DOHH2 (cell line): ENCODE data around the gene KERA.

Experiments
- H3F3A ChIP-seq: fragments of 200-600 bp; sonication (generic), shearing (Covaris generic); 2 replicates; pipeline ENCODE4 v1.6.0; 2016; ENCODE audit warnings: antibody characterized with exemption, mild to moderate bottlenecking; ENCODE audit not compliant: control insufficient read depth, insufficient read depth
- H3K27ac ChIP-seq: fragments of 200-600 bp; sonication (generic); 2 replicates; pipeline ENCODE4 v1.5.1; 2014; ENCODE audit warnings: low read depth, mild to moderate bottlenecking, low read length, moderate library complexity
- H3K27me3 ChIP-seq: fragments of 200-600 bp; sonication (generic); 2 replicates; pipeline ENCODE4 v1.6.1; 2014; ENCODE audit warnings: mild to moderate bottlenecking, low read length, mixed read lengths; ENCODE audit not compliant: control insufficient read depth
- H3K36me3 ChIP-seq: fragments of 200-600 bp; sonication (generic); 2 replicates; pipeline ENCODE4 v1.6.1; 2014; ENCODE audit warnings: mild to moderate bottlenecking, low read length, moderate library complexity, mixed read lengths; ENCODE audit not compliant: control insufficient read depth
- H3K4me1 ChIP-seq: fragments of 200-600 bp; sonication (generic); 2 replicates; pipeline ENCODE4 v1.6.1; 2014; ENCODE audit warnings: mild to moderate bottlenecking, low read length, mixed read lengths; ENCODE audit not compliant: control insufficient read depth
- H3K4me2 ChIP-seq: fragments of 200-600 bp; sonication (generic); 2 replicates; pipeline ENCODE4 v1.6.0; 2014; ENCODE audit warnings: mild to moderate bottlenecking, low read length, moderate library complexity
- H3K4me3 ChIP-seq: fragments of 200-600 bp; sonication (generic); 2 replicates; pipeline ENCODE4 v1.5.1; 2014; ENCODE audit warnings: mild to moderate bottlenecking, low read length, mixed read lengths
- H3K79me2 ChIP-seq: fragments of 200-600 bp; sonication (generic); 2 replicates; pipeline ENCODE4 v1.6.1; 2014; ENCODE audit warnings: mild to moderate bottlenecking, low read length, mixed read lengths; ENCODE audit not compliant: control insufficient read depth
- H3K9me2 ChIP-seq: fragments of 200-600 bp; sonication (generic); replicated peaks from 2 replicates; pipeline ENCODE4 v1.6.1; 2014; ENCODE audit warnings: mild to moderate bottlenecking, low read length, mixed read lengths; ENCODE audit not compliant: control insufficient read depth
- H3K9me3 ChIP-seq: fragments of 200-600 bp; sonication (generic); 2 replicates; pipeline ENCODE4 v1.6.1; 2014; ENCODE audit warnings: antibody characterized with exemption, low read length, mixed read lengths; ENCODE audit not compliant: control insufficient read depth, insufficient read depth
- H4K20me1 ChIP-seq: fragments of 200-600 bp; sonication (generic); 2 replicates; pipeline ENCODE4 v1.6.0; 2014; ENCODE audit warnings: low read depth, mild to moderate bottlenecking, antibody characterized with exemption, low read length, moderate library complexity; ENCODE audit not compliant: control insufficient read depth, insufficient read depth
- CTCF ChIP-seq: fragments of 200-600 bp; sonication (generic); IDR thresholded peaks from one replicate; pipeline ENCODE4 v1.5.1; 2014; ENCODE audit warnings: antibody characterized with exemption, mild to moderate bottlenecking, low read depth, low read length; ENCODE audit not compliant: poor library complexity, severe bottlenecking
- EZH2phosphoT487 ChIP-seq: fragments of 200-600 bp; sonication (generic); IDR thresholded peaks from 2 replicates; pipeline ENCODE4 v1.6.1; 2017; ENCODE audit warnings: borderline replicate concordance, mild to moderate bottlenecking, antibody characterized with exemption, low read length, moderate library complexity, mixed read lengths

KERA gene

GRCh38 chr12:91043408-91043807, 14.4 kb downstream of the KERA start:
- no peaks in the 10 kb centered on the region for H3K9me2 ChIP-seq
- no peak overlapping the region for H3K27ac ChIP-seq
- no peaks in the 10 kb centered on the region for H4K20me1 ChIP-seq
- H3K4me1 ChIP-seq: no peaks in the 10 kb centered on the region
- H3K27me3 ChIP-seq: no peaks in the 10 kb centered on the region
- no peak overlapping the region for H3K4me3 ChIP-seq
- H3K36me3 ChIP-seq: no peaks in the 10 kb centered on the region
- H3K9me3 ChIP-seq: no peaks in the 10 kb centered on the region
- H3F3A ChIP-seq: no peaks in the 10 kb centered on the region
- TF ChIP-seq CTCF (no peak), EZH2phosphoT487 (no peak)
- no peak overlapping the region for H3K4me2 ChIP-seq
- H3K79me2 ChIP-seq: no peaks in the 10 kb centered on the region

- Histone ChIP-seq H3K4me2 (no peak overlapping the region), H3K79me2 (no peaks in the 10 kb centered on the region), H3K27me3 (0 out of 2 replicates have a peak, but pooled peaks cover 3% of the 10 kb centered on the region), H3K4me3 (no peak overlapping the region), H3K9me3 (no peaks in the 10 kb centered on the region), H4K20me1 (no peaks in the 10 kb centered on the region), H3K4me1 (no peaks in the 10 kb centered on the region), H3K9me2 (no peaks in the 10 kb centered on the region), H3F3A (no peaks in the 10 kb centered on the region), H3K36me3 (no peaks in the 10 kb centered on the region), H3K27ac (no peak overlapping the region)
- TF ChIP-seq CTCF (no peak), EZH2phosphoT487 (no peak)
Measured at GRCh38 chr12:91040096-91040755, 17.6 kb downstream of the KERA start.

- no peak overlapping the region for H3K27ac ChIP-seq
- H3K4me1 ChIP-seq: no peaks in the 10 kb centered on the region
- H4K20me1 ChIP-seq: no peaks in the 10 kb centered on the region
- H3F3A ChIP-seq: no peaks in the 10 kb centered on the region
- no peaks in the 10 kb centered on the region for H3K9me2 ChIP-seq
- H3K9me3 ChIP-seq: no peaks in the 10 kb centered on the region
- H3K36me3 ChIP-seq: no peaks in the 10 kb centered on the region
- 0 out of 2 replicates have a peak, but pooled peaks cover 3% of the 10 kb centered on the region for H3K27me3 ChIP-seq
- TF ChIP-seq EZH2phosphoT487 (no peak), CTCF (no peak)
- no peaks in the 10 kb centered on the region for H3K79me2 ChIP-seq
- no peak overlapping the region for H3K4me3 ChIP-seq
- no peak overlapping the region for H3K4me2 ChIP-seq
Measured at GRCh38 chr12:91037276-91037675, 20.5 kb downstream of the KERA start.
